Body of pancreas (tissue), 4 donors: ENCODE measurements around the gene ATF6. TPM values are rescaled to one million over a fixed set of nuclear protein-coding genes. Genes with fewer than 3 reads are reported as not detected.

Experiments
- ATAC-seq: fragments of 150-250 bp; one replicate; pipeline ENCODE4 v1.9.1; 2016
- DNase-seq, 4 donors: peaks; one replicate each; pipeline ENCODE4 v3.0.0-alpha.2; 2019
- H3K27ac ChIP-seq, 4 donors: fragments of 200-600 bp; sonication (generic); 1 replicate in 3 of 4; 2 replicates in 1 of 4; pipeline versions ENCODE4 v1.5.1 to v1.6.1; 2016 to 2019; ENCODE audit warnings: mild to moderate bottlenecking in 1 of 4, mixed read lengths in 1 of 4, moderate library complexity in 1 of 4
- H3K27me3 ChIP-seq, 2 donors: fragments of 200-600 bp; sonication (generic); one replicate each; pipeline ENCODE4 v1.6.0; 2016; ENCODE audit warnings: mild to moderate bottlenecking in 1 of 2
- H3K36me3 ChIP-seq, 2 donors: fragments of 200-600 bp; sonication (generic); replicated peaks in 1 of 2; 2 replicates each; pipeline ENCODE4 v1.5.1; 2016; ENCODE audit warnings: low read depth in 2 of 2; ENCODE audit not compliant: insufficient read depth in 1 of 2
- H3K4me1 ChIP-seq: fragments of 200-600 bp; sonication (generic); one replicate; pipeline ENCODE4 v1.6.0; 2016
- H3K4me3 ChIP-seq, 2 donors: fragments of 200-600 bp; sonication (generic); 1 replicate in 1 of 2; 2 replicates in 1 of 2; pipeline ENCODE4 v1.5.1; 2016 to 2019
- H3K9me3 ChIP-seq, 3 donors: fragments of 200-600 bp; sonication (generic); 1 replicate in 2 of 3; 2 replicates in 1 of 3; pipeline ENCODE4 v1.5.1; 2016
- POLR2A ChIP-seq, 3 donors: fragments of 450-650 bp; IDR thresholded peaks; one replicate each; pipeline ENCODE4 v1.6.1; 2016; ENCODE audit warnings: antibody characterized with exemption in 3 of 3, mild to moderate bottlenecking in 2 of 3
- WGBS, 2 donors: methylation state at CpG; one replicate each; pipeline ENCODE4 v1.1.5; 2017; 5-methylcytosine and 5-hydroxymethylcytosine counted together
- intact Hi-C: fragments of 100-400 bp; cut with DNase I; formaldehyde crosslinking; loops from one replicate; pipeline ENCODE4 v1.15.1; 2023
- small RNA-seq: library from RNA; depleted of rRNA; stranded (forward); fragments of <200 nt; gene quantifications from one replicate; pipeline ENCODE3, GENCODE V24; 2016
- total RNA-seq, 2 donors: library from RNA; depleted of rRNA; stranded (reverse); fragments of >200 nt; gene quantifications; one replicate each; pipeline ENCODE4 v1.1.0, GENCODE V29; 2016
- TF ChIP-seq, protein P1 (sequence below), 7 experiments: fragments of 450-650 bp in 4 of 7; fragments of 200-600 bp in 3 of 7; sonication (generic) in 3 of 7; IDR thresholded peaks; one replicate each; pipeline ENCODE4 v1.5.1; 2016 to 2019; ENCODE audit warnings: antibody characterized with exemption in 7 of 7

ATF6 gene
- total RNA-seq, 2 donors from 2014 or later, result 12.5 to 16.3 TPM

DNA sequence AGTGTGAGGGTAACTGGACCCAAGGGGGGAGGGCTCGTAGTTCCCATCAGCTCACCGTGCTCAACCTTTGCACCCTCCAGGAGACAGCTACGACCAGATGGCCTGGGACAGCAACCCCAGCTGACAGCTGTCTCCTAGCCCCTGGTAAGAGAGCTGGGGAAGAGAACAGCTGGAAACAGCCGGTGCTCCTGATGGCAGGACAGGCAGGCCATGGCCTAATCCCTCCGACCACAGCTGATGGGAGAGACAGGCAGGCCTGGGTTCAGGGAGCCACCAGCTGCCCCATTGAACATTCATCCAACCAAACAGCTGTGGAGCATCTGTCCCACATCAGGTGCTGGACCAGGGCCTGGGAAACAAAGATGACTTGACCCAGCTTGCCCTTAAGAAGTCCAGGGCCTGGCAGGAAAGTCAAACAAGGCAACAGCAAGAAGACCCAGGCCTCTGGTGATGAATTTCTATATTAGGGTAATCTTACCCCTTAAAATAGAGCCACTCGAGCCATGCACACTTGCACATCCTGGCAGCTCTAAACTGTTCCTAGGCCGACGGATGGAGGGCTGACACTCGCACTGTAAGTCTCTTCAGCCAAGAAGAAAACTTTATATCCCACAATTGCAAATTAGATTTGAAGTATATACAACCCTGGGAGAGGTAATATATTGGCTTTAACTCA, 245.4 kb downstream of the ATF6 start:
- Histone ChIP-seq H3K27ac (no peak overlapping the region), H3K4me1 (peaks cover 24% of the 10 kb centered on the region), H3K36me3 (no peaks in the 10 kb centered on the region), H3K27me3 (no peaks in the 10 kb centered on the region), H3K4me3 (no peak overlapping the region), H3K9me3 (no peaks in the 10 kb centered on the region)
- ATAC-seq (no peak), DNase-seq (no peak)
- WGBS, 2 donors, result 79 to 88% methylated on average over 7 to 9 of the region's 9 CpGs
- intact Hi-C loops, result no loop called here
- TF ChIP-seq, protein P1, sequence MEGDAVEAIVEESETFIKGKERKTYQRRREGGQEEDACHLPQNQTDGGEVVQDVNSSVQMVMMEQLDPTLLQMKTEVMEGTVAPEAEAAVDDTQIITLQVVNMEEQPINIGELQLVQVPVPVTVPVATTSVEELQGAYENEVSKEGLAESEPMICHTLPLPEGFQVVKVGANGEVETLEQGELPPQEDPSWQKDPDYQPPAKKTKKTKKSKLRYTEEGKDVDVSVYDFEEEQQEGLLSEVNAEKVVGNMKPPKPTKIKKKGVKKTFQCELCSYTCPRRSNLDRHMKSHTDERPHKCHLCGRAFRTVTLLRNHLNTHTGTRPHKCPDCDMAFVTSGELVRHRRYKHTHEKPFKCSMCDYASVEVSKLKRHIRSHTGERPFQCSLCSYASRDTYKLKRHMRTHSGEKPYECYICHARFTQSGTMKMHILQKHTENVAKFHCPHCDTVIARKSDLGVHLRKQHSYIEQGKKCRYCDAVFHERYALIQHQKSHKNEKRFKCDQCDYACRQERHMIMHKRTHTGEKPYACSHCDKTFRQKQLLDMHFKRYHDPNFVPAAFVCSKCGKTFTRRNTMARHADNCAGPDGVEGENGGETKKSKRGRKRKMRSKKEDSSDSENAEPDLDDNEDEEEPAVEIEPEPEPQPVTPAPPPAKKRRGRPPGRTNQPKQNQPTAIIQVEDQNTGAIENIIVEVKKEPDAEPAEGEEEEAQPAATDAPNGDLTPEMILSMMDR (IDR thresholded peaks at IDR 0.05), result no peak
- TF ChIP-seq POLR2A (IDR thresholded peaks at IDR 0.05), result no peak

DNA sequence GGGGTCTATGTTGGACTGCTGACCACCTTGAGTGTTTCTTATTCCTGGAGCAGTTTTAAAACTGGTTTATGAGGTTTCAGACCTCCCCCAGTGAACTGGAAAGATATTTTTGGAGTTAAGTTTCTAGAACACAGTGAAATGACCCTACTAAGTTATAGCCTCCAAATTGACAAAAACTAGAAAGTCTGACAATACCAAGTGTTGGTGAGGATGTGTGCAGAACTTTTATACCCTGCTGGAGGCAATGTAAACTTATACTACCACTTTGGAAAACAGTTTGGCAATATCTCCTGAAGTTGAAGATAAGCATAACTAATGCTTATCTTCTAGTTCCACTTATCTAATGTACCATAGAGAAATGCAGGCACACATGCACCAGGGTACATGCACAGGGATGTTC, 247.2 kb downstream of the ATF6 start:
- intact Hi-C loops, result no loop called here
- no peak for ATAC-seq

More for the DNA sequence above, 247.2 kb downstream of the ATF6 start:
- no peak overlapping the region for H3K27ac ChIP-seq
- no peaks in the 10 kb centered on the region for H3K27me3 ChIP-seq
- peaks cover 24% of the 10 kb centered on the region for H3K4me1 ChIP-seq
- TF ChIP-seq, protein P1 (IDR thresholded peaks at IDR 0.05), result no peak
- no peak for TF ChIP-seq POLR2A (IDR thresholded peaks at IDR 0.05)
- no peak overlapping the region for H3K4me3 ChIP-seq
- no peaks in the 10 kb centered on the region for H3K36me3 ChIP-seq
- H3K9me3 ChIP-seq, result no peaks in the 10 kb centered on the region
- DNase-seq, result no peak

Small RNAs within 50 kb of the gene (small RNA-seq; reads per million reads assigned to genes)
- not detected for gene RN7SL466P

Other genes with a start within 250 kb of the ATF6 start
- 1 to 10 TPM in 1 of 2 donors, under 1 TPM in 1; 0.66 to 1.6 TPM for gene HSPA6, start 241.8 kb upstream of the ATF6 start, total RNA-seq
- 1 to 10 TPM in 1 of 2 donors, not detected in 1; 5.2 TPM for gene FCGR3A, start 216.5 kb upstream of the ATF6 start, total RNA-seq
- not detected for gene FCGR3B, start 135.1 kb upstream of the ATF6 start, total RNA-seq
- gene FCGR2B, start 103.2 kb upstream of the ATF6 start, total RNA-seq, result 1 to 10 TPM; 1.3 to 7.8 TPM
- not detected for gene FCRLA, start 59.1 kb upstream of the ATF6 start, total RNA-seq
- gene FCRLB, start 44.8 kb upstream of the ATF6 start, total RNA-seq, result not detected
- 10 to 100 TPM in 1 of 2 donors, 1 to 10 TPM in 1; 8.2 to 23.3 TPM for gene DUSP12, start 16.5 kb upstream of the ATF6 start, total RNA-seq